ENCODE measurements around the gene SUGP2.
A peak's percentile ranks its signal among the peaks of the same experiment; 100 is the strongest.

The SUGP2 gene

DNA sequence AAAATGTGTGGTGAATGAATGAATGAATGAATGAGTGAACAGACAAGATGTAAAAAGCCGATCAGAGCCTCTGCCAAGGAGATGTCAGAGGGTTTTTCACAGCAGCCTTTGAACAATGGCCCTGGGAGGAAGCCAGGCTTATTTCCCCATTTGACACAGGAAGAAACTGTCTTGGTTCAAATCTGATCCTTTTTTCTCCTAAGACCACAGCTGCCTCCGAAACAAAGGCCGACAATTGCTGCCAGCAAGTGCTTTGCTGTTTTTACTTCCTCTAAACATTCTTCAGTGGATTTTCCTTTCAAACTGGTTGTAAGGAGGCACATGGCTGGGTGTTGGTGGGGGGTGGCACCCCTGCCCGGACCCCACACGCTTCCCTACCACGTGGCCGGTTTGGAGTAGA, 48.1 kb downstream of the SUGP2 start:
- Histone ChIP-seq H3K36me3 (ENCODE audit: control insufficient read depth in 5 of 5, insufficient read depth in 5 of 5, low read length in 5 of 5) (peaks cover 0 to 3% (median 0%) of the 10 kb centered on the region in 5 donors), H3K27me3 (ENCODE audit: control insufficient read depth in 5 of 5, insufficient read depth in 4 of 5, low read length in 5 of 5) (peaks cover 0 to 9% (median 6%) of the 10 kb centered on the region in 5 donors), H3K9ac (ENCODE audit: low read length in 5 of 5) (peak overlapping the region in 1 of 5 donors; percentile 35), H3K27ac (ENCODE audit: low read depth, low read length) (peak overlapping the region; percentile 16), H3K9me3 (ENCODE audit: control insufficient read depth in 5 of 5, low read length in 5 of 5) (no peaks in the 10 kb centered on the region), H3K4me3 (ENCODE audit: low read depth in 1 of 5, low read length in 5 of 5) (no peak overlapping the region), H3K4me1 (ENCODE audit: control insufficient read depth in 5 of 5, insufficient read depth in 5 of 5, low read length in 5 of 5) (peaks cover 0 to 34% (median 22%) of the 10 kb centered on the region in 5 donors)

- Histone ChIP-seq H3K27ac (ENCODE audit: low read depth, low read length) (no peak overlapping the region), H3K4me3 (ENCODE audit: low read depth in 1 of 5, low read length in 5 of 5) (no peak overlapping the region), H3K9me3 (ENCODE audit: control insufficient read depth in 5 of 5, low read length in 5 of 5) (no peaks in the 10 kb centered on the region), H3K4me1 (ENCODE audit: control insufficient read depth in 5 of 5, insufficient read depth in 5 of 5, low read length in 5 of 5) (peaks cover 0 to 30% (median 16%) of the 10 kb centered on the region in 5 donors), H3K9ac (ENCODE audit: low read length in 5 of 5) (no peak overlapping the region), H3K36me3 (ENCODE audit: control insufficient read depth in 5 of 5, insufficient read depth in 5 of 5, low read length in 5 of 5) (no peaks in the 10 kb centered on the region), H3K27me3 (ENCODE audit: control insufficient read depth in 5 of 5, insufficient read depth in 4 of 5, low read length in 5 of 5) (peaks cover 0 to 9% (median 6%) of the 10 kb centered on the region in 5 donors)
Observed at GRCh38 chr19:18984251-18984650, 49.1 kb downstream of the SUGP2 start.

GRCh38 chr19:18982669-18983068, 50.6 kb downstream of the SUGP2 start:
- peaks cover 0 to 9% (median 6%) of the 10 kb centered on the region in 5 donors for H3K27me3 ChIP-seq (ENCODE audit: control insufficient read depth in 5 of 5, insufficient read depth in 4 of 5, low read length in 5 of 5)
- H3K4me3 ChIP-seq (ENCODE audit: low read depth in 1 of 5, low read length in 5 of 5) = no peak overlapping the region

DNA sequence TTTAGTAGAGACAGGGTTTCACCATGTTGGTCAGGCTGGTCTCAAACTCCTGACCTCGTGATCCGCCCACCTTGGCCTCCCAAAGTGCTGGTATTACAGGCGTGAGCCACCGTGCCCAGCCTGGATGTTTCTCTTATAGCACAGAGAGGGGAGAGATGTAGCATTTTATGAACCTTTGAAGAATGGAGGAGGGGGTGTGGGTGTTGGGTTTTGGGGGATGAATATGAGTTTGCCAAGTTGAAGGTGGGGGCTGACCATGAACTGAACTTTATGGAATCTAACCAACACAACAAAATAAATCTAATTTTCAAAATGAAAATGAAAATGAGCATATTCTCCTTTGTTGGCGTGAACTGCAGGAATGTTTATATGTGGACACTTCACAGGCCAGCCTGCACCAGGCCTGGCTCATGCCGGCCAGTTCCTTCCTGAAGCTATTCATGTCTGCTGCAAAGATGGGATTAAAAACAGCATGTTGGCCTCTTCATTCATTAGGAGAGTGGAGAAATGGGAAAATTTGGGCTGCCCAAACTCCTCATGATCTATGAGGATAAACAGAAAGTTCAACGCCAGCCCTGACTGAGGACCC, 52.8 kb downstream of the SUGP2 start:
- Histone ChIP-seq H3K27me3 (ENCODE audit: control insufficient read depth in 5 of 5, insufficient read depth in 4 of 5, low read length in 5 of 5) (peaks cover 0 to 9% (median 6%) of the 10 kb centered on the region in 5 donors), H3K4me3 (ENCODE audit: low read depth in 1 of 5, low read length in 5 of 5) (no peak overlapping the region), H3K4me1 (ENCODE audit: control insufficient read depth in 5 of 5, insufficient read depth in 5 of 5, low read length in 5 of 5) (peaks cover 0 to 16% (median 2%) of the 10 kb centered on the region in 5 donors), H3K9me3 (ENCODE audit: control insufficient read depth in 5 of 5, low read length in 5 of 5) (no peaks in the 10 kb centered on the region), H3K9ac (ENCODE audit: low read length in 5 of 5) (no peak overlapping the region), H3K36me3 (ENCODE audit: control insufficient read depth in 5 of 5, insufficient read depth in 5 of 5, low read length in 5 of 5) (no peaks in the 10 kb centered on the region), H3K27ac (ENCODE audit: low read depth, low read length) (no peak overlapping the region)

More at GRCh38 chr19:18982669-18983068, 50.6 kb downstream of the SUGP2 start:
- H3K27ac ChIP-seq (ENCODE audit: low read depth, low read length) = no peak overlapping the region
- H3K9me3 ChIP-seq (ENCODE audit: control insufficient read depth in 5 of 5, low read length in 5 of 5) = no peaks in the 10 kb centered on the region
- no peaks in the 10 kb centered on the region for H3K36me3 ChIP-seq (ENCODE audit: control insufficient read depth in 5 of 5, insufficient read depth in 5 of 5, low read length in 5 of 5)
- H3K4me1 ChIP-seq (ENCODE audit: control insufficient read depth in 5 of 5, insufficient read depth in 5 of 5, low read length in 5 of 5) = peaks cover 0 to 30% (median 15%) of the 10 kb centered on the region in 5 donors
- no peak overlapping the region for H3K9ac ChIP-seq (ENCODE audit: low read length in 5 of 5)

DNA sequence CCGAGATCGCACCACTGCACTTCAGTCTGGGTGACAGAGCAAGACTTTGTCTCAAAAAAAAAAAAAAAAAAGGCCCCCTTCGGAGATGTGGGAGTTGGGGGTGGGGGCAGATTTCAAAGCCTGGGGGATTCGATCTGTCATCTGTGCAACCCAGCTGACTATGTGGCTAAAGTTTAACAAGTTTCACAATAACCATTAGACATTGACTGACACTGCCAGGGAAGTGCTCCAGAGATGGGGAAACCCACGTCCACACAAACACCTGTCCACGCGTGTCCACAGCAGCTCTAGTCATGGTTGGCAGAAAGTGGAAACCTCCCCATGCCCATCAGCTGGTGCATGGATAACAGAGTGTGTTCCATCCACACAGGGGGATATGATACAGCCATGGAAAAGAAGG, 54.7 kb downstream of the SUGP2 start:
- Histone ChIP-seq H3K9ac (ENCODE audit: low read length in 5 of 5) (no peak overlapping the region), H3K9me3 (ENCODE audit: control insufficient read depth in 5 of 5, low read length in 5 of 5) (no peaks in the 10 kb centered on the region), H3K27me3 (ENCODE audit: control insufficient read depth in 5 of 5, insufficient read depth in 4 of 5, low read length in 5 of 5) (peaks cover 0 to 2% (median 0%) of the 10 kb centered on the region in 5 donors), H3K4me1 (ENCODE audit: control insufficient read depth in 5 of 5, insufficient read depth in 5 of 5, low read length in 5 of 5) (no peaks in the 10 kb centered on the region), H3K4me3 (ENCODE audit: low read depth in 1 of 5, low read length in 5 of 5) (no peak overlapping the region), H3K27ac (ENCODE audit: low read depth, low read length) (no peak overlapping the region), H3K36me3 (ENCODE audit: control insufficient read depth in 5 of 5, insufficient read depth in 5 of 5, low read length in 5 of 5) (no peaks in the 10 kb centered on the region)

- Histone ChIP-seq H3K27ac (ENCODE audit: low read depth, low read length) (no peak overlapping the region), H3K4me3 (ENCODE audit: low read depth in 1 of 5, low read length in 5 of 5) (no peak overlapping the region), H3K36me3 (ENCODE audit: control insufficient read depth in 5 of 5, insufficient read depth in 5 of 5, low read length in 5 of 5) (no peaks in the 10 kb centered on the region)
Observed at GRCh38 chr19:18975869-18976268, 57.4 kb downstream of the SUGP2 start.

DNA sequence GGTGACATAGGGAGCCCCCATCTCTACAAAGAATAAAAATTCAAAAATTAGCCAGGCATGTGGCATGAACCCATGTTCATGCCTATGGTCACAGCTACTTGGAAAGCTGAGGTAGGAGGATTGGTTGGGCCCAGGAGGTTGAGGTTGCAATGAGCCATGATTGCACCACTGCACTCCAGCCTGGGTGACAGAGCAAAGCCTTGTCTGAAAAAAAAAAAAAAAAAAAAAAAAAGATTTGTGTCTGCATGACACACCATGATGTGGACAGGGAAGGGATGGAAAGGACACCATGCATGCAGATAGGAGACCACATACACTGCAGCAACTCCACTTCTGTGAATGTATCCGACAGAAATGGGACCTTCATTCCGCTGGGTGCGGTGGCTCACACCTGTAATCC, 58.3 kb downstream of the SUGP2 start:
- Histone ChIP-seq H3K36me3 (ENCODE audit: control insufficient read depth in 5 of 5, insufficient read depth in 5 of 5, low read length in 5 of 5) (no peaks in the 10 kb centered on the region), H3K27ac (ENCODE audit: low read depth, low read length) (no peak overlapping the region), H3K9ac (ENCODE audit: low read length in 5 of 5) (no peak overlapping the region), H3K27me3 (ENCODE audit: control insufficient read depth in 5 of 5, insufficient read depth in 4 of 5, low read length in 5 of 5) (no peaks in the 10 kb centered on the region), H3K4me3 (ENCODE audit: low read depth in 1 of 5, low read length in 5 of 5) (no peak overlapping the region), H3K4me1 (ENCODE audit: control insufficient read depth in 5 of 5, insufficient read depth in 5 of 5, low read length in 5 of 5) (peaks cover 0 to 16% (median 14%) of the 10 kb centered on the region in 5 donors), H3K9me3 (ENCODE audit: control insufficient read depth in 5 of 5, low read length in 5 of 5) (no peaks in the 10 kb centered on the region)

More at GRCh38 chr19:18975869-18976268, 57.4 kb downstream of the SUGP2 start:
- Histone ChIP-seq H3K4me1 (ENCODE audit: control insufficient read depth in 5 of 5, insufficient read depth in 5 of 5, low read length in 5 of 5) (peaks cover 0 to 14% (median 13%) of the 10 kb centered on the region in 5 donors), H3K9ac (ENCODE audit: low read length in 5 of 5) (no peak overlapping the region), H3K27me3 (ENCODE audit: control insufficient read depth in 5 of 5, insufficient read depth in 4 of 5, low read length in 5 of 5) (no peaks in the 10 kb centered on the region), H3K9me3 (ENCODE audit: control insufficient read depth in 5 of 5, low read length in 5 of 5) (no peaks in the 10 kb centered on the region)

DNA sequence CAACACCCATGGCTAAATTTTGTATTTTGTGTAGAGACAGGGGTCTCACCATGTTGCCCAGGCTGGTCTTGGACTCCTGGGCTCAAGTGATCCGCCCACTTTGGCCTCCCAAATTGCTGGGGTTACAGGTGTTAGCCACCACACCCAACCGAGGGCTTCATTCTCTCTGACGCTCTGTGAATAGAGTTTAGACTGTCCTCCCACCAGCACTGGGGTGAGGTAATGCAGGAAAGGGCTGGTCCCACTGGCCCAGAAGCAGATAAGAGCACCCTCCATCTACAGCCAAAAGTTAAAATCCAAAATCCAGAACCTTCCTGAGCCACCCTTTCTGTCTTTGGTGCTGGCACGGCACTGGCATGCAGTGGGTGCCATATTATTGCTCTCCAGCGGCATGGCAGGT, 60.5 kb downstream of the SUGP2 start:
- Histone ChIP-seq H3K4me1 (ENCODE audit: control insufficient read depth in 5 of 5, insufficient read depth in 5 of 5, low read length in 5 of 5) (peaks cover 0 to 22% (median 21%) of the 10 kb centered on the region in 5 donors), H3K36me3 (ENCODE audit: control insufficient read depth in 5 of 5, insufficient read depth in 5 of 5, low read length in 5 of 5) (no peaks in the 10 kb centered on the region), H3K9me3 (ENCODE audit: control insufficient read depth in 5 of 5, low read length in 5 of 5) (no peaks in the 10 kb centered on the region), H3K9ac (ENCODE audit: low read length in 5 of 5) (no peak overlapping the region), H3K4me3 (ENCODE audit: low read depth in 1 of 5, low read length in 5 of 5) (no peak overlapping the region), H3K27ac (ENCODE audit: low read depth, low read length) (no peak overlapping the region), H3K27me3 (ENCODE audit: control insufficient read depth in 5 of 5, insufficient read depth in 4 of 5, low read length in 5 of 5) (no peaks in the 10 kb centered on the region)

DNA sequence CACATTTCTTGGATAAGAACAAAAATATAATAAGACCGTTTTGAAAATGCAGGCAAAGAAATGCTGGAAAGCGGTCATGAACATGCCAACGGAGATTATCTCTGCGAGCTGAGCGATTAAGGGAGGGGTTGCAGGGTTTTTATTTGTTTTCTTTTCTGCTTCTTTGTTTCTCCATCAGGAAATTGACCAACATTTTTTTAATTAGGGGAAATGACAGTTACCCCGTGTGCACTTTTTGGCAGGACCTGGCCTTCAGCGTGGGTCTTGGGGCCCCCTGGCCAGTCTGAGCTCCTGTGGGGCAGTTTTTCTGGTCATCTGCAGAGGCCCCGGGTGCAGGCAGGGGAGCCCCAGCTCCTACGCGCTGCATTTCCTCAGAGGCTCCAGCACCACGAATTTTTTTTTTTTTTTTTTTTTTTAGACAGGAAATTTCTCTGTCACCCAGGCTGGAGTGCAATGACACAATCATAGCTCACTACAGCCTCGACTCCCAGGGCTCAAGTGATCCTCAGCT, 61.0 kb downstream of the SUGP2 start:
- H3K9me3 ChIP-seq (ENCODE audit: control insufficient read depth in 5 of 5, low read length in 5 of 5) = no peaks in the 10 kb centered on the region
- peak overlapping the region in 1 of 5 donors; percentile 11 for H3K4me3 ChIP-seq (ENCODE audit: low read depth in 1 of 5, low read length in 5 of 5)
- H3K27ac ChIP-seq (ENCODE audit: low read depth, low read length) = no peak overlapping the region
- H3K4me1 ChIP-seq (ENCODE audit: control insufficient read depth in 5 of 5, insufficient read depth in 5 of 5, low read length in 5 of 5) = peaks cover 2 to 25% (median 24%) of the 10 kb centered on the region in 5 donors
- no peaks in the 10 kb centered on the region for H3K36me3 ChIP-seq (ENCODE audit: control insufficient read depth in 5 of 5, insufficient read depth in 5 of 5, low read length in 5 of 5)
- H3K27me3 ChIP-seq (ENCODE audit: control insufficient read depth in 5 of 5, insufficient read depth in 4 of 5, low read length in 5 of 5) = no peaks in the 10 kb centered on the region
- H3K9ac ChIP-seq (ENCODE audit: low read length in 5 of 5) = no peak overlapping the region

- peak overlapping the region; percentile 50 for H3K27ac ChIP-seq (ENCODE audit: low read depth, low read length)
- peaks cover 3 to 28% (median 26%) of the 10 kb centered on the region in 5 donors for H3K4me1 ChIP-seq (ENCODE audit: control insufficient read depth in 5 of 5, insufficient read depth in 5 of 5, low read length in 5 of 5)
- no peak overlapping the region for H3K9ac ChIP-seq (ENCODE audit: low read length in 5 of 5)
Observed at GRCh38 chr19:18969931-18970659, 63.2 kb downstream of the SUGP2 start.

More at GRCh38 chr19:18969931-18970659, 63.2 kb downstream of the SUGP2 start:
- no peaks in the 10 kb centered on the region for H3K9me3 ChIP-seq (ENCODE audit: control insufficient read depth in 5 of 5, low read length in 5 of 5)
- no peaks in the 10 kb centered on the region for H3K27me3 ChIP-seq (ENCODE audit: control insufficient read depth in 5 of 5, insufficient read depth in 4 of 5, low read length in 5 of 5)
- no peak overlapping the region for H3K4me3 ChIP-seq (ENCODE audit: low read depth in 1 of 5, low read length in 5 of 5)
- H3K36me3 ChIP-seq (ENCODE audit: control insufficient read depth in 5 of 5, insufficient read depth in 5 of 5, low read length in 5 of 5) = no peaks in the 10 kb centered on the region
